Activated CD4-positive, alpha-beta memory T cell treated with anti-CD3 and anti-CD28 coated beads for 36 hours (primary cell): ENCODE measurements around the gene HMGCR. TPM values are rescaled to one million over a fixed set of nuclear protein-coding genes. Genes with fewer than 3 reads are reported as not detected.
A peak's percentile ranks its signal among the peaks of the same experiment; 100 is the strongest.
"Not testable (repeated sequence)": the region's sequence is repeated elsewhere in the genome, so short reads cannot be mapped to it uniquely, and the experiment has no call there.

Source experiments
- CTCF ChIA-PET: fragments of 350-600 bp; sonication (Branson Sonifier 250); formaldehyde crosslinking; loops from one replicate; lab custom pipeline; 2021; ENCODE audit warnings: antibody characterized with exemption, inconsistent platforms; lab: Charles Lee
- POLR2A ChIA-PET: fragments of 350-600 bp; sonication (Branson Sonifier 250); formaldehyde crosslinking; loops from one replicate; lab custom pipeline; 2021; ENCODE audit warnings: antibody characterized with exemption; lab: Charles Lee
- DNase-seq: peaks from one replicate; pipeline ENCODE4 v3.0.0-alpha.2; 2020
- H3K27ac Mint-ChIP-seq: one replicate; pipeline ENCODE4 v1.8.0; 2021; ENCODE audit warnings: mixed read lengths
- H3K27me3 Mint-ChIP-seq: one replicate; pipeline ENCODE4 v1.8.0; 2021; ENCODE audit warnings: mixed read lengths
- H3K36me3 Mint-ChIP-seq: one replicate; pipeline ENCODE4 v1.8.0; 2021; ENCODE audit warnings: mixed read lengths
- H3K4me1 Mint-ChIP-seq: one replicate; pipeline ENCODE4 v1.8.0; 2021; ENCODE audit warnings: low read depth, mixed read lengths
- H3K4me3 Mint-ChIP-seq: one replicate; pipeline ENCODE4 v1.8.0; 2021; ENCODE audit warnings: mild to moderate bottlenecking, mixed read lengths
- H3K9me3 Mint-ChIP-seq: one replicate; pipeline ENCODE4 v1.8.0; 2021; ENCODE audit warnings: mixed read lengths
- intact Hi-C: fragments of 100-400 bp; cut with micrococcal nuclease; formaldehyde crosslinking; loops from one replicate; pipeline ENCODE4 v1.15.1; 2023
- total RNA-seq, 2 experiments: library from RNA; stranded (reverse); gene quantifications; one replicate each; pipeline ENCODE4 v1.2.3, GENCODE V29; 2021

Gene HMGCR
- total RNA-seq, result 10 to 100 TPM; 57.7 to 68.6 TPM

DNA sequence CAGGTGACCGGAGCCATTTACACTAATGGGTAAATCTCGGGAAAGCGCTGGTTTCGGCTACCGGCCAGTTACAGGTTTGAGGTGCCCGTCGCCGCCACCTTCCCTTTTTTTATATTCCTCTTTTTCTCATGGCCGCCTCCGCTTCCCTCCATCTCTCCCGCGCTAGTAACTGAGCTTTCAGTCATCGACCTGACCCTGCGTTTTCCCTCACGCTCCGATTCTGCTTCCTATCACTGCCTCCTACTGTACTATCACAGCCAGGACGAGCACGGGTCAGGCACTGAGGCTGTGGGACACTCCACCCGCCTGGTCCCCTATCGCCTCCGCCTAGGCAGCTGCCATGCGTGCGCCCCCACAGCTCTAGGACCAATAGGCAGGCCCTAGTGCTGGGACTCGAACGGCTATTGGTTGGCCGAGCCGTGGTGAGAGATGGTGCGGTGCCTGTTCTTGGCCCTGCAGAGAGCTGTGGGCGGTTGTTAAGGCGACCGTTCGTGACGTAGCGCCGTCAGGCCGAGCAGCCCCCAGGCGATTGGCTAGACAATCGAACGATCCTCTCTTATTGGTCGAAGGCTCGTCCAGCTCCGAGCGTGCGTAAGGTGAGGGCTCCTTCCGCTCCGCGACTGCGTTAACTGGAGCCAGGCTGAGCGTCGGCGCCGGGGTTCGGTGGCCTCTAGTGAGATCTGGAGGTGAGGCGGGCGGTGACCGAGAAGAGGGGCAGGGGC, at the start of gene HMGCR:
HMGCR (plus strand) TSS at position 606 of the 722 bp plus-strand sequence. CDS start 5,386 bp downstream, outside the sequence.
- POLR2A ChIA-PET, result interaction anchor here (0.7 to 2.0 kb wide), 13 partner anchors 12 to 401 kb away, joined by 3 to 24 read pairs (median 4); partner anchors contain the start of genes ANKRD31, CERT1, GCNT4 and POC5
- peak; percentile 99 for DNase-seq
- intact Hi-C loops, result loop anchor here (1.0 to 5.0 kb wide), 10 partner anchors 11 to 569 kb away; partner anchors contain the start of genes CERT1, GFM2, NSA2 and POC5
- CTCF ChIA-PET, result interaction anchor here (0.7 to 2.0 kb wide), 13 partner anchors 14 to 412 kb away, joined by 3 to 31 read pairs (median 4); partner anchors contain the start of genes ANKRD31, CERT1, GCNT4 and POC5
- H3K9me3 Mint-ChIP-seq, result no peaks in the 10 kb centered on the region
- no peak within 1 kb of the TSS for H3K4me3 Mint-ChIP-seq
- H3K27me3 Mint-ChIP-seq, result no peaks in the 10 kb centered on the region
- no peak within 1 kb of the TSS for H3K27ac Mint-ChIP-seq
- peaks cover 35% of the 10 kb centered on the region for H3K4me1 Mint-ChIP-seq
- H3K36me3 Mint-ChIP-seq, result peaks cover 13% of the 10 kb centered on the region

DNA sequence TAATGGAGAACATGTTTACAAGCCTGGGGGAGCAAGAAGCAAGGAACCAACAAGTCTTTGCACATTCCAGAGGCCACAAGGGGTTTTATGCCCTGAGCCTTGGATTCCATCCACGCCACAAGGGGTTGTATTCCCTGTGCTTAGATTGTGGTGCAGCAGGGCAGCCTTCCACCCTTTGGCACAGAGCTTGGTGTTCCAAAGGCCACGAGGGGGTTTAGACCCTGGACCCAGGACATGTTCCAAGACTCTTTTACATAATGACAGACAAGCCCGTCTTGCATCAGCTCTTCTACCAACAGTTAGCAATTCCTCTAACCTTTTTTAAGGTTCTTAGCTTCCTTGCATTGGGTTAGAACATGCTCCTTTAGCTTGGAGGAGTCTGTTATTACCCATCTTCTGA, 45.2 kb upstream of the HMGCR start:
- POLR2A ChIA-PET, result interaction anchor here (0.5 kb wide), 1 partner anchor 1354 kb away, joined by 3 read pairs; no protein-coding TSS in a partner anchor
- H3K4me1 Mint-ChIP-seq, intact Hi-C loops, CTCF ChIA-PET, H3K4me3 Mint-ChIP-seq, H3K27ac Mint-ChIP-seq, H3K27me3 Mint-ChIP-seq, DNase-seq, H3K36me3 Mint-ChIP-seq, H3K9me3 Mint-ChIP-seq: not testable (repeated sequence)

DNA sequence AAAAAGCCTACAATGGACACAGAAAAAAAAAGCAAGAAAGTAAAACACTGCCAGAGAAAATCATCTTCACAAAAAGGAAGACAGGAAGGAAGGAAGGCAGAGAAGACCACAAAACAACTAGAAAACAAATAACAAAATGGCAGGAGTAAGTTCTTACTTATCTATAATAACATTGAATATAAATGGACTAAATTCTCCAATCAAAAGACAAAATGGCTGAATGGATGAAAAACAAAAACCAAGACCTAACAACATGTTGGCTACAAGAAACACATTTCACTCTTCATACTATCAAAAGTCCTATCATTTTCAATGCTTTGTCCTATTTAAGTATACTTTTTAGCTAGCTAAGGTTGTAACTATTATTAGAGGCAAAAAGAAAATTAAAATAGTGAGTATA, 36.9 kb upstream of the HMGCR start:
- Mint-ChIP-seq H3K9me3 (peaks cover 4% of the 10 kb centered on the region), H3K4me1 (no peaks in the 10 kb centered on the region), H3K27me3 (no peaks in the 10 kb centered on the region), H3K27ac (no peak overlapping the region), H3K36me3 (no peaks in the 10 kb centered on the region), H3K4me3 (no peak overlapping the region)
- DNase-seq, result no peak
- intact Hi-C loops, result no loop called here
- POLR2A ChIA-PET, result no interaction called here
- CTCF ChIA-PET, result no interaction called here

DNA sequence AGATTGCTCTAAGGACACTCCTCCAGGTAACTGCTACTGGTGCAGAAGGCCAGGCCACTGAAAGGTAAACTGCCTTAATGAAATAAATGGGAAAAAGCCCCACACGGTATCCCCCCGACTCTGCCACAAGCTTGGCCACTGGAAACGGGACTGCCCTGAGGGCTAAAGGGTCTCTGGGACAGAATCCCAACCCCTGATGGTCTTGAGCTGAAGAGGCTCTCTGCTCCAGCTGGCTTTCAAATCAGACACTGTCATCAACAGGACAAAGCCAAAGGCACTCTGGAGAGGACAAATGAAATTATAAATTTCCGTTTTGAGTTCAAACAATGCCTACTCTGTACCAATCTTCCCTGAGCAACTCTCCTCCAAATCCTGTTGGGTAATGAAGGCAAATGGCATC, 33.6 kb upstream of the HMGCR start:
- Mint-ChIP-seq H3K9me3 (no peaks in the 10 kb centered on the region), H3K36me3 (no peaks in the 10 kb centered on the region), H3K27ac (no peak overlapping the region), H3K4me1 (no peaks in the 10 kb centered on the region), H3K4me3 (no peak overlapping the region), H3K27me3 (no peaks in the 10 kb centered on the region)
- CTCF ChIA-PET, result no interaction called here
- POLR2A ChIA-PET, result no interaction called here
- DNase-seq, result no peak
- intact Hi-C loops, result no loop called here

DNA sequence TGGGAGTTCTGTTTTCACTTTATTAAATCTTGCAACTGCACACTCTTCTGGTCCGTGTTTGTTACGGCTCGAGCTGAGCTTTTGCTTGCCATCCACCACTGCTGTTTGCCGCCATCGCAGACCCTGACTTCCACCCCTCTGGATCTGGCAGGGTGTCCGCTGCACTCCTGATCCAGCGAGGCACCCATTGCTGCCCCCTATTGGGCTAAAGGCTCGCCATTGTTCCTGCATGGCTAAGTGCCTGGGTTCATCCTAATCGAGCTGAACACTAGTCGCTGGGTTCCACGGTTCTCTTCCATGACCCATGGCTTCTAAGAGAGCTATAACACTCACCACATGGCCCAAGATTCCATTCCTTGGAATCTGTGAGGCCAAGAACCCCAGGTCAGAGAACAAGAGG, 32.5 kb upstream of the HMGCR start:
- H3K4me3 Mint-ChIP-seq, POLR2A ChIA-PET, CTCF ChIA-PET, intact Hi-C loops, DNase-seq, H3K4me1 Mint-ChIP-seq, H3K36me3 Mint-ChIP-seq, H3K27me3 Mint-ChIP-seq, H3K27ac Mint-ChIP-seq, H3K9me3 Mint-ChIP-seq: not testable (repeated sequence)

DNA sequence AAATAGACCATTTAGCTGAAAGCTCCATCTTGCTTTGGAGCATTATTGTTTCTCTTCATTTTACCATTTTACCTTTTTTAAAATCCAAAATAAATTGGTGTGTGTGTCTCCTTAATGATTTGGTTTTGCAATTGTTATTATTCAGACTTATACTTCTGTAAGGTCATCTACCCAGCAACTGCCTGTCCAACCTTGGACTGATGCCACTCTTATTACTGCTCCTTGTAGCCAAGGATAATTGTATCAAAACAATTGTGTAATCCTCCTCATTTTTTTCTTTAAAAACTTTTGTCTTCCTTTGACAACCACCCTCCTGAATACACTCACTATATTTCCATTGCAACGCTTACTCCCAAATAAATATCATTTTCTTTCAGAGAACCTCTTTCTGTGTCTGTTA, 30.3 kb upstream of the HMGCR start:
- H3K4me1 Mint-ChIP-seq, result no peaks in the 10 kb centered on the region
- ChIA-PET CTCF (no interaction called here), POLR2A (no interaction called here)
- no peak overlapping the region for H3K27ac Mint-ChIP-seq
- no peak overlapping the region for H3K4me3 Mint-ChIP-seq
- no peaks in the 10 kb centered on the region for H3K36me3 Mint-ChIP-seq
- no peak for DNase-seq
- intact Hi-C loops, result no loop called here
- peaks cover 3% of the 10 kb centered on the region for H3K27me3 Mint-ChIP-seq
- H3K9me3 Mint-ChIP-seq, result no peaks in the 10 kb centered on the region

DNA sequence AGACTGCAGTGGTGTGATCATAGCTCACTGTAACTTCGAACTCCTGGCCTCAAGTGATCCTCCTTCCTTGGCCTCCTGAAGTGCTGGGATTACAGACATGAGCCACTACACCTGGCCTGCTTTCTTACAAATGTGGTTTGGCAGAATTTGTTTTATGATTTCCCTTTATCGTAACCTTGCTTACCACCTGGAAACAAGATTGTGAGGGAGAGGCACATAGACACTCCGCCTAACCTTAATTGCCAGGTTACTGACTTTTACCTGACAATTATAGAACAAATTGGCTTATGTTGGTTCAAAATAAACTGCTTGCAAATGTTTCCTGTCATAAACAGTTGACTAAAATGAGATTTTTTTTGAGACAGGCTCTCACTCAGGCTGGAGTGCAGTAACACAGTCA, 26.8 kb upstream of the HMGCR start:
- ChIA-PET POLR2A (no interaction called here), CTCF (no interaction called here)
- intact Hi-C loops, result no loop called here
- H3K27me3 Mint-ChIP-seq, result peaks cover 3% of the 10 kb centered on the region
- no peaks in the 10 kb centered on the region for H3K4me1 Mint-ChIP-seq
- no peaks in the 10 kb centered on the region for H3K9me3 Mint-ChIP-seq
- DNase-seq, result no peak
- H3K27ac Mint-ChIP-seq, result no peak overlapping the region
- no peaks in the 10 kb centered on the region for H3K36me3 Mint-ChIP-seq
- no peak overlapping the region for H3K4me3 Mint-ChIP-seq

DNA sequence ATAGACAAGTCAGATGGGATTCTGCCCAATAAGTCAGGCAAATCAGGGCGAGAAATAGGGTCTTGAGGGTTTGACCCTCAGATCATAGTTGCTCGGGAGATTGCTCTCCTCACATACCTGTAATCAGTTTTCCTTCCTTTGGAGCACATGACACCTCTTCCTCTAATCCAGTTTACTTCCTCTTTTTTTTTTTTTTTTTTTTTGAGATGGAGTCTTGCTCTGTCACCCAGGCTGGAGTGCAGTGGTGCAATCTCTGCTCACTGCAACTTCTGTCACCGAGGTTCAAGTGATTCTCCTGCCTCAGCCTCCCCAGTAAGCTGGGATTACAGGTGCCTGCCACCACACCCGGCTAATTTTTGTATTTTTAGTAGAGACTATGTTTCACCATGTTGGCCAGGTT, 17.9 kb upstream of the HMGCR start:
- H3K36me3 Mint-ChIP-seq, H3K27ac Mint-ChIP-seq, H3K27me3 Mint-ChIP-seq, DNase-seq, CTCF ChIA-PET, H3K4me1 Mint-ChIP-seq, intact Hi-C loops, H3K4me3 Mint-ChIP-seq, H3K9me3 Mint-ChIP-seq: not testable (repeated sequence)
- POLR2A ChIA-PET, result interaction anchor here (0.9 kb wide), 1 partner anchor 18 kb away, joined by 3 read pairs; the partner anchor contains the start of gene HMGCR

DNA sequence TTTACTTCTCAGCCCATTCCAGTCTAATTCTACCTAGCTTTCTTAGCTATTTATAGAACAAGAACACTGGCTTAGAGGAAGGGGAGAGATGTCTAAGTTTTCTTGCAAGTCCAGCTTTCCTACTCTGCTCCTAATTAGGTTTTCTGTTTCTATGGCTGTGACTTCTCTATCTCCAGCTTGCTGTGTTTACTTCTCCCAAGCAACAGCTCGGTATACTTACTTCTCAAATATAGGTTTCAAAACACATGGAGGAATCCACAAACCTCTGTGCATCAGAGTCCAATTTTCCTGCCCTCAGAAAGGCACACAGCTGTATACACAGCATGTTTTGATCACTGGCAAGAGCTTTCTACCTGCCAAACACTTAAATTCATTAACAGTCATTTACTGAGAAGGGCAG, 17.4 kb upstream of the HMGCR start:
- Mint-ChIP-seq H3K4me1 (peaks cover 14% of the 10 kb centered on the region), H3K9me3 (no peaks in the 10 kb centered on the region), H3K36me3 (no peaks in the 10 kb centered on the region), H3K4me3 (no peak overlapping the region), H3K27me3 (no peaks in the 10 kb centered on the region), H3K27ac (no peak overlapping the region)
- CTCF ChIA-PET, result no interaction called here
- no peak for DNase-seq
- POLR2A ChIA-PET, result interaction anchor here (0.9 kb wide), 1 partner anchor 17 kb away, joined by 3 read pairs; the partner anchor contains the start of gene HMGCR
- intact Hi-C loops, result loop anchor here (5.0 kb wide), 1 partner anchor 82 kb away; the partner anchor contains the start of gene ANKRD31

DNA sequence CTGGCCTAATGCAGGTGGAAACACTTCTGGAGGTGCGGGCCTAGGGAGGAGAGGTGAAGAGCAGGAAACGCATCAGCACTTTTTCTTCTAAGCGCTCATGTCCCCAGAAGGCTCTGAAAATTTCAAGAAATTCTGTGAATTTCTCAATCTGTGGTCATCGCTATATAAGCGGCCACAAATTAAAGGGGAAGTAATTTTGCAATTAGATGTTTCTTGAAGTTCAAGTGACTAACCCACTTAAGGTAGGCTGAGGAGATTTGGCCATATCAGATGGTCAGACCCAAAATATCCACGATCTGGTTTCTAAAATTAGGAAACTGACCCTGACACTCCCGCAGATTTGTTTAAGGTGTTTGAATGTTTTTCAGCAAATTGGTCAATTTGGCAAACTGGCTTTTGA, 16.6 kb upstream of the HMGCR start:
- ChIA-PET CTCF (no interaction called here), POLR2A (interaction anchor here (0.7 to 1.2 kb wide), 3 partner anchors 16 to 349 kb away, joined by 3 to 4 read pairs (median 3); partner anchors contain the start of gene HMGCR)
- Mint-ChIP-seq H3K4me1 (peaks cover 21% of the 10 kb centered on the region), H3K27ac (no peak overlapping the region), H3K27me3 (no peaks in the 10 kb centered on the region), H3K36me3 (no peaks in the 10 kb centered on the region), H3K9me3 (no peaks in the 10 kb centered on the region), H3K4me3 (no peak overlapping the region)
- no peak for DNase-seq
- intact Hi-C loops, result loop anchor here (5.0 kb wide), 1 partner anchor 83 kb away; the partner anchor contains the start of gene ANKRD31

DNA sequence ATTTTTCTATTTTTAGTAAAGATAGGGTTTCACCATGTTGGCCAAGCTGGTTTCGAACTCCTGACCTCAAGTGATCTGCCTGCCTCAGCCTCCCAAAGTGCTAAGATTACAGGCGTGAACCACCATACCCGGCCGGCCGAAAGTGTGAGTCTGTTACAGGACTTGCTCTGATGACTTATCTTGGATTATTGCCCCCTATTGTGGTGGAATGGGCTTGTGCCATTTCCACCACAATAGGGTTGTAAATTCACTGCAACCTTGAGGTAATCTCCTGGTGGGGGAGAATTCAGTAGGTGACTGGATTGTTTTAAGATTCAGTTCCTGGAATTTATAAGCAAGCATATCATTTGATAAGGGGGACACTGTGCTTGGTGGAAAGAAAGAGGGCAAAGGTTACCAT, 15.0 kb upstream of the HMGCR start:
- intact Hi-C loops, result loop anchor here (5.0 kb wide), 1 partner anchor 85 kb away; the partner anchor contains the start of gene ANKRD31
- H3K9me3 Mint-ChIP-seq, result no peaks in the 10 kb centered on the region
- no peak overlapping the region for H3K4me3 Mint-ChIP-seq
- H3K27me3 Mint-ChIP-seq, result no peaks in the 10 kb centered on the region
- H3K36me3 Mint-ChIP-seq, result no peaks in the 10 kb centered on the region
- ChIA-PET POLR2A (interaction anchor here (0.7 kb wide), 1 partner anchor 65 kb away, joined by 3 read pairs; no protein-coding TSS in a partner anchor), CTCF (interaction anchor here (1.3 kb wide), 1 partner anchor 15 kb away, joined by 4 read pairs; the partner anchor contains the start of gene HMGCR)
- peaks cover 26% of the 10 kb centered on the region for H3K4me1 Mint-ChIP-seq
- no peak for DNase-seq
- no peak overlapping the region for H3K27ac Mint-ChIP-seq

DNA sequence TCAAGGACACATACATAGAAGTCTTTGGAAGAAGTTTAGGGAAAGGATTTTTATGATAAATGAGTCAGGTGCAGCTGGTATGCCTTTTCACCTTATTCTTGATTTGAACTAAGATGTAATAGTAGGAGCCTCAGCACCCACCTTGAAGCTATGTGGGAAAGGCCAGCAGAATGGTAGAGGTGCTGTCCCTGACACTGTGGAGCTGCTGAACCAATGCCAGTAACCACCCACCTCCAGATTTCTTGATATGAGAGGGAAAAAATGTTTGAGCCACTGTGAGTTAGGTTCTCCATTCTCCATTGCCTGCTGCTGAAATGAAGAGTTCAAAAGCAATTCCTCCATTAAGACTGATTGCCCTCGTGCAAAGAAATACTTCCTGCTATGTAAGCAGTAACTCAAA, 12.2 kb upstream of the HMGCR start:
- Mint-ChIP-seq H3K27me3 (no peaks in the 10 kb centered on the region), H3K9me3 (no peaks in the 10 kb centered on the region), H3K4me1 (peaks cover 26% of the 10 kb centered on the region), H3K4me3 (peak overlapping the region; percentile 36), H3K36me3 (no peaks in the 10 kb centered on the region), H3K27ac (peak overlapping the region; percentile 49)
- intact Hi-C loops, result loop anchor here (1.0 to 5.0 kb wide), 3 partner anchors 12 to 87 kb away; partner anchors contain the start of gene ANKRD31
- POLR2A ChIA-PET, result interaction anchor here (1.0 to 1.7 kb wide), 2 partner anchors 12 to 26 kb away, joined by 3 to 4 read pairs; partner anchors contain the start of gene HMGCR
- CTCF ChIA-PET, result interaction anchor here (0.7 kb wide), 1 partner anchor 88 kb away, joined by 3 read pairs; the partner anchor contains the start of gene ANKRD31
- DNase-seq, result peak; percentile 71
